ENCODE measurements around the gene PLEKHA4. TPM values are rescaled to one million over a fixed set of nuclear protein-coding genes. Genes with fewer than 3 reads are reported as not detected.
"Not testable (repeated sequence)": the region's sequence is repeated elsewhere in the genome, so short reads cannot be mapped to it uniquely, and the experiment has no call there.

The PLEKHA4 gene
- total RNA-seq, 3 donors from 2014 or later, result 6.4 to 25.6 (median 22.4) TPM

DNA sequence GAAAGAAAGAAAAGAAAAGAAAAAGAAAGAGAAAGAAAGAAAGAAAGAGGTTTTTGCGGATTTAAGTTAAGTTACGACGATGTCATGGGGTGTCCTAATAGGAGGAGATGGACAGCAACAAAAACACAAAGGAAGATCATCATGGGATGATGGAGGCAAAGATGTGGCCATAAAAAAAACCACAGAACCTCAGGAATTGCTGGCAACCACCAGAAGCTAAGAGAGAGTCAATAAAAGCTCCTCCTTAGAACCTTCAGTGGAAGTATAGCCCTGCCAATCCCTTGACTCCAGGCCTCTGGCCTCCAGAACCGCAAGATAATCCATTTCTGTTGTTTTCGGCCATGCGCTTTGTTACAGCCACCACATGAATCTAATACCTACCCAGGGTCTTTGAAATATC lies 11.5 kb downstream of the PLEKHA4 start:
- no peak for DNase-seq (ENCODE audit: low spot score in 2 of 2)
- TF ChIP-seq, protein P1, sequence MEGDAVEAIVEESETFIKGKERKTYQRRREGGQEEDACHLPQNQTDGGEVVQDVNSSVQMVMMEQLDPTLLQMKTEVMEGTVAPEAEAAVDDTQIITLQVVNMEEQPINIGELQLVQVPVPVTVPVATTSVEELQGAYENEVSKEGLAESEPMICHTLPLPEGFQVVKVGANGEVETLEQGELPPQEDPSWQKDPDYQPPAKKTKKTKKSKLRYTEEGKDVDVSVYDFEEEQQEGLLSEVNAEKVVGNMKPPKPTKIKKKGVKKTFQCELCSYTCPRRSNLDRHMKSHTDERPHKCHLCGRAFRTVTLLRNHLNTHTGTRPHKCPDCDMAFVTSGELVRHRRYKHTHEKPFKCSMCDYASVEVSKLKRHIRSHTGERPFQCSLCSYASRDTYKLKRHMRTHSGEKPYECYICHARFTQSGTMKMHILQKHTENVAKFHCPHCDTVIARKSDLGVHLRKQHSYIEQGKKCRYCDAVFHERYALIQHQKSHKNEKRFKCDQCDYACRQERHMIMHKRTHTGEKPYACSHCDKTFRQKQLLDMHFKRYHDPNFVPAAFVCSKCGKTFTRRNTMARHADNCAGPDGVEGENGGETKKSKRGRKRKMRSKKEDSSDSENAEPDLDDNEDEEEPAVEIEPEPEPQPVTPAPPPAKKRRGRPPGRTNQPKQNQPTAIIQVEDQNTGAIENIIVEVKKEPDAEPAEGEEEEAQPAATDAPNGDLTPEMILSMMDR (IDR thresholded peaks at IDR 0.05), result no peak
- TF ChIP-seq POLR2AphosphoS5 (IDR thresholded peaks at IDR 0.05) (no peak), POLR2A (IDR thresholded peaks at IDR 0.05) (no peak)
- H3K36me3 ChIP-seq, result no peaks in the 10 kb centered on the region
- intact Hi-C loops (cut with DNase I; ENCODE audit: low total_unique reads), result no loop called here
- no peaks in the 10 kb centered on the region for H3K9me3 ChIP-seq
- H3K4me3 ChIP-seq, result no peak overlapping the region
- no peaks in the 10 kb centered on the region for H3K27me3 ChIP-seq
- no peak overlapping the region for H3K27ac ChIP-seq
- no peaks in the 10 kb centered on the region for H3K4me1 ChIP-seq

DNA sequence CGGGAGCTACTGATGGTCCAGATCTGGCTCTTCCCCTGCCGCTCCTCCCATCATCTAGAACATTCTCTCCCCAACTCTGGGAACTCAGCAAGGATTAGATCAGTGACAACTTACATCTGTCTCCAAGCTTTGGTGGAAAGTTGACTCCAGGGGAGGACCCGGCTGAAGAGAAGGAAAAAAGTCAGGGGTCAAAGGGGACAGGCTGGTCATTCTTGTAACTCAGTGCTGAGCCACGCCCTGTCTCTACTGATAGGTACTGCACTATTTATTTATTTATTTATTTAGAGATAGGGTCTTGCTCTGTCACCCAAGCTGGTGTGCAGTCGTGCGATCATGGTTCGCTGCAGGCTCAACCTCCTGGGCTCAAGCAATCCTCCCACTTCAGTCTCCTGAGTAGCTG lies 14.3 kb downstream of the PLEKHA4 start:
- TF ChIP-seq, protein P1 (IDR thresholded peaks at IDR 0.05), result no peak
- TF ChIP-seq POLR2AphosphoS5 (IDR thresholded peaks at IDR 0.05), result no peak
- no peak for TF ChIP-seq POLR2A (IDR thresholded peaks at IDR 0.05)
- no peak overlapping the region for H3K4me3 ChIP-seq

DNA sequence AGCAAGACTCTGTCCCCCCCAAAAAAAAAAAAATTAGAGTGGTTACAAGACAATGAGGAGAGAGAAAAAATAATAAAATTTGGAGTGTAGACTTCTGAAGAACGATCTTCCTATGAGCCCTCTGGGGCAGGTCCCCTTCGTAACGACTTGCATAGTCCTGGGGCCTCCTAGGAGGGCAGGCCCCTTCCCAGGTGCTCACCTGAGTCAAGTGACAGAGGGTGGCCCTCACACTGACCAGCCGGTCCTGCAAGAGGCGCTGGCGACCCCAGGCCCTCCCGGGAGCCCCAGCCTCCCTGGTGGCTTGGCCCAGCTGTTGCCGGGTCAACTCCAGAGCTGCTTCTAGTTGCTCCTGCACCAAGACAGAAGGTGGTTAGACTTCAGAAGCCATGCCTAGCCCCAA lies 14.9 kb downstream of the PLEKHA4 start:
- Histone ChIP-seq H3K36me3 (no peaks in the 10 kb centered on the region), H3K27me3 (no peaks in the 10 kb centered on the region), H3K4me3 (no peak overlapping the region), H3K4me1 (no peaks in the 10 kb centered on the region), H3K9me3 (no peaks in the 10 kb centered on the region), H3K27ac (no peak overlapping the region)
- TF ChIP-seq, protein P1 (IDR thresholded peaks at IDR 0.05), result no peak
- no peak for TF ChIP-seq POLR2A (IDR thresholded peaks at IDR 0.05)
- no peak for TF ChIP-seq POLR2AphosphoS5 (IDR thresholded peaks at IDR 0.05)
- intact Hi-C loops (cut with DNase I; ENCODE audit: low total_unique reads), result no loop called here
- no peak for DNase-seq (ENCODE audit: low spot score in 2 of 2)

More for the DNA sequence above, 14.3 kb downstream of the PLEKHA4 start:
- no peaks in the 10 kb centered on the region for H3K27me3 ChIP-seq
- no peak for DNase-seq (ENCODE audit: low spot score in 2 of 2)
- no peaks in the 10 kb centered on the region for H3K4me1 ChIP-seq
- H3K27ac ChIP-seq, result no peak overlapping the region
- intact Hi-C loops (cut with DNase I; ENCODE audit: low total_unique reads), result no loop called here
- H3K36me3 ChIP-seq, result no peaks in the 10 kb centered on the region
- no peaks in the 10 kb centered on the region for H3K9me3 ChIP-seq

DNA sequence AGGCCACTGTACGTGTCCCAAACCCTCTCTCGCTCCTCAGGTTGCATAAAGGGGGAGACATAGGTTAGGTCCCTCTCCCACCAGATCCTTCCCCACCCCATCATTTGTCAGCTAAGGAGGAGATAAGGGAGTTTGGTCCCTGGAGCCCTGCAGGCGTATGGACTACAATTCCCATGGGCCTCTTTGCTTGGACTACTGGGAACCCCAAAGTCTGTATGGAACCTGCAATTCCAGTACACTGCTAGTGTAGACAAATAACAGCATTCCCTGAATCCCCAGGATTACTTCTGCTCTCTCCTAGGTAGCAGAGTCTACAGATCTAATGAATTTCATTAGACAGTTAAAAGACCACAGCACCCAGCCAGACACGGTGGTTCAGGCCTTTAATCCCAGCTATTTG lies 16.1 kb downstream of the PLEKHA4 start:
- intact Hi-C loops (cut with DNase I; ENCODE audit: low total_unique reads), result no loop called here
- no peak for DNase-seq (ENCODE audit: low spot score in 2 of 2)
- Histone ChIP-seq H3K9me3 (no peaks in the 10 kb centered on the region), H3K4me1 (no peaks in the 10 kb centered on the region), H3K4me3 (no peak overlapping the region), H3K36me3 (no peaks in the 10 kb centered on the region), H3K27ac (no peak overlapping the region), H3K27me3 (no peaks in the 10 kb centered on the region)
- TF ChIP-seq, protein P1 (IDR thresholded peaks at IDR 0.05), result no peak
- TF ChIP-seq POLR2A (IDR thresholded peaks at IDR 0.05) (no peak), POLR2AphosphoS5 (IDR thresholded peaks at IDR 0.05) (no peak)

DNA sequence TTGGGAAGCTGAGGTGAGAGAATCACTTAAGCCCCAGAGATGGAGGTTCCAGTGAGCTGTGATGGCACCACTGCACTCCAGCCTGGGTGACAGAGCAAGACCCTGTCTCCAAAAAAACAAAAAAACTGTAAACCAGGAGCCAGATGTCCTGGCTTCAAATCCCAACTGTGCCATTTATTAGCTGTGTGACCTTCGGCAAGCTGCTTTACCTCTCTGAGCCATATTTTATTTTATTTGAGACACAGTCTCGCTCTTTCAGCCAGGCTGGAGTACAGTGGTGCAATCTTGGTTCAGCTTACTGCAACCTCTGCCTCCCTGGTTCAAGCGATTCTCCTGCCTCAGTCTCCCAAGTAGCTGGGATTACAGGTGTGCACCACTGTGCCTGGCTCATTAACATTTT lies 21.8 kb downstream of the PLEKHA4 start:
- intact Hi-C loops (cut with DNase I; ENCODE audit: low total_unique reads); H3K27me3 ChIP-seq: not testable (repeated sequence)

DNA sequence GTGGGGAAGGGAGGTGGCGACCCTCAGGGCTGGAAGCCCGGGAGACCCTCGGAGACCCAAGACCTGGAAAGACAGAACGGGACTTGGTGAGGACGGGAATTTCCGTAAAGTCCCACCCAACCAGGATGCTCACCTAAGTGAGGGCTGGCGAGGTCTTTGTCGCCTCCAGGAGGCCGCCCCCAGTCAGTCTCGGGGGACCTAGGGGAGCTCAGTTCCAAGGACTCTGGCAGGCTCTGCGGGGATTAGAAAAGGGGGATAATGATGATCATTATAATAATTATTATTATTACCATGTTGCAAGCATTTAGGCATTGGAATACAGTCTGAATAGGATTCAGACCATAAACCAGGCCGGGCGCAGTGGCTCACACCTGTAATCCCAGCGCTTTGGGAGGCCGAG lies 23.0 kb downstream of the PLEKHA4 start:
- no peak for TF ChIP-seq POLR2AphosphoS5 (IDR thresholded peaks at IDR 0.05)
- TF ChIP-seq, protein P1 (IDR thresholded peaks at IDR 0.05), result no peak
- Histone ChIP-seq H3K27me3 (no peaks in the 10 kb centered on the region), H3K9me3 (no peaks in the 10 kb centered on the region), H3K27ac (no peak overlapping the region), H3K4me1 (no peaks in the 10 kb centered on the region), H3K4me3 (no peak overlapping the region), H3K36me3 (no peaks in the 10 kb centered on the region)
- intact Hi-C loops (cut with DNase I; ENCODE audit: low total_unique reads), result no loop called here
- DNase-seq (ENCODE audit: low spot score in 2 of 2), result no peak

More for the DNA sequence above, 21.8 kb downstream of the PLEKHA4 start:
- H3K36me3 ChIP-seq; DNase-seq (ENCODE audit: low spot score in 2 of 2); H3K4me3 ChIP-seq; H3K9me3 ChIP-seq; H3K27ac ChIP-seq; H3K4me1 ChIP-seq: not testable (repeated sequence)

Measured in breast epithelium (tissue), 4 donors.